Panc1 (cell line): Measurements from ENCODE around the gene CLVS2. TPM values are rescaled to one million over a fixed set of nuclear protein-coding genes. Genes with fewer than 3 reads are reported as not detected.

Experiments used
- ATAC-seq: fragments of 200-7000 bp; cut with Tn5 transposase; 2 replicates; pipeline ENCODE4 v1.9.1; 2020; ENCODE audit warnings: mild to moderate bottlenecking, moderate library complexity
- BruUV-seq: library from RNA; stranded (reverse); fragments of 400-500 nt; replicated peaks from 2 replicates; lab custom pipeline; 2021; lab: Mats Ljungman, UMichigan
- CTCF ChIA-PET: fragments of 300-600 bp; sonication (Branson Sonifier 250); formaldehyde crosslinking; loops from one replicate; lab custom pipeline; 2022; ENCODE audit warnings: antibody characterized with exemption; lab: Charles Lee
- POLR2A ChIA-PET: fragments of 300-600 bp; sonication (Branson Sonifier 250); formaldehyde crosslinking; loops from one replicate; lab custom pipeline; 2022; ENCODE audit warnings: antibody characterized with exemption; lab: Charles Lee
- DNase-seq: peaks from one replicate; pipeline ENCODE4 v3.0.0-alpha.2; 2010; ENCODE audit warnings: low read depth, low spot score
- H3K27ac ChIP-seq: 2 replicates; pipeline ENCODE4 v1.5.1; 2011; ENCODE audit warnings: mild to moderate bottlenecking, low read length, inconsistent platforms
- H3K27me3 ChIP-seq: fragments of 200-500 bp; sonication (Bioruptor generic); 2 replicates; pipeline ENCODE4 v1.6.0; 2014; ENCODE audit warnings: low read length, inconsistent platforms; ENCODE audit not compliant: control insufficient read depth, insufficient read depth
- H3K36me3 ChIP-seq: fragments of 200-500 bp; sonication (Bioruptor generic); 2 replicates; pipeline ENCODE4 v1.5.1; 2014; ENCODE audit warnings: inconsistent platforms, mild to moderate bottlenecking, low read length, moderate library complexity; ENCODE audit not compliant: control insufficient read depth, insufficient read depth
- H3K4me1 ChIP-seq: 2 replicates; pipeline ENCODE4 v1.5.1; 2011; ENCODE audit warnings: inconsistent platforms, mild to moderate bottlenecking, low read length, moderate library complexity; ENCODE audit not compliant: control insufficient read depth, insufficient read depth
- H3K4me3 ChIP-seq, 2 experiments: 2 replicates each; pipeline ENCODE4 v1.5.1; 2011 to 2012; ENCODE audit warnings: low read depth in 2 of 2, low read length in 2 of 2, mild to moderate bottlenecking in 2 of 2, inconsistent platforms in 1 of 2, moderate library complexity in 1 of 2
- H3K9me3 ChIP-seq: fragments of 200-500 bp; sonication (Bioruptor generic); 2 replicates; pipeline ENCODE4 v1.5.1; 2014; ENCODE audit warnings: low read depth, mild to moderate bottlenecking, inconsistent platforms, low read length, moderate library complexity; ENCODE audit not compliant: control insufficient read depth, insufficient read depth
- POLR2AphosphoS5 ChIP-seq: IDR thresholded peaks from 2 replicates; pipeline ENCODE4 v1.6.1; 2012; ENCODE audit warnings: mild to moderate bottlenecking, low read depth, low read length, moderate library complexity
- SIN3A ChIP-seq: IDR thresholded peaks from 2 replicates; pipeline ENCODE4 v1.6.1; 2012; ENCODE audit warnings: low read depth, mild to moderate bottlenecking, low read length, moderate library complexity, borderline replicate concordance; ENCODE audit not compliant: insufficient read depth
- TCF7L2 ChIP-seq: IDR thresholded peaks from 2 replicates; pipeline ENCODE4 v1.6.1; 2011; ENCODE audit warnings: mild to moderate bottlenecking, low read depth, low read length, inconsistent platforms
- in situ Hi-C: cut with HindIII; loops from 2 replicates; pipeline ENCODE4 v1.10.0; 2016; ENCODE audit warnings: low sequenced_read_pairs, low pct_unique_long_range_greater_than_20kb
- intact Hi-C: fragments of 100-400 bp; cut with micrococcal nuclease; formaldehyde crosslinking; loops from one replicate; pipeline ENCODE4 v1.10.0; 2022; ENCODE audit not compliant: unreplicated experiment
- total RNA-seq: library from RNA; stranded (reverse); gene quantifications from one replicate; pipeline ENCODE4 v1.2.1, GENCODE V29; 2021; ENCODE audit not compliant: unreplicated experiment
- TF ChIP-seq, protein P1 (sequence below): fragments of 450-650 bp; IDR thresholded peaks from 2 replicates; pipeline ENCODE4 v1.5.1; 2017; ENCODE audit warnings: mild to moderate bottlenecking
- TF ChIP-seq, protein P2 (sequence below), 2 experiments: IDR thresholded peaks; 2 replicates each; pipeline ENCODE4 v1.6.1; 2011 to 2012; ENCODE audit warnings: low read depth in 2 of 2, control low read depth in 1 of 2, low read length in 1 of 2, mild to moderate bottlenecking in 1 of 2, moderate library complexity in 1 of 2; ENCODE audit not compliant: insufficient read depth in 1 of 2

The CLVS2 gene
- total RNA-seq, 1 experiment from 2014 or later = 1.1 TPM

DNA sequence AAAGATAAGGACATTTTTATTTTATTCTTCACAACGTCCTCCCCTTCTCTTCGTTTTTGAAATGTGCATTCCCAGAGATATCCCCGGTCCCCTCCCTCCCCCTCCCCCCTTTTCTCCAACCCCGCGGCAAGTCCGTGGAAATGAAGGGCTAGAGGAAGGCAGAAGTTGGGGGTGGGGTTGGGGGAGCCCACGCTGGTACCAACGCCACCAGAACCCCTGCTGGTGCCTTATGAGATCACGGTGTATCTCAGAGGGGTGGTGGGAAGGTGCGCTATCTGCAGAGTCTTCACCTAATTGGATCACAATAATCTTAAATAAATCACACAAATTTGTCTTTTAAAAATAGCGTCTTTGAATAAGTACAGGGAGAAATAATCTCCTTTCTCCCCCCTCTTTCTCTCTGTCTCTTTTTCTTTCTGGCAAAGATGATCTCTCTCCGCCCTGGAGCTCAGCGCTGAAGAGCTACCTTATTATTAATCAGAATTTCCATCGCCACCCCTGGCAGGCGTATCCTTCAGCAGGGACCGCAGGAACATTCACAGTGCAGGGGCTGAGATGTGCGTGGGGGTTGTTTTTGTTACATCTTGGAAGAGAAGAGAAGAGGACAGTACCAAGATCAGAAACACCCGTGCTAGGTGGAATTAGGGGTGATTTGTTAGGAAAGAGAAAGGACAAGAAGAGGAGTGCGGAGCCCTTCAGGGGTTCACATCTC lies 915 bp downstream of the CLVS2 start:
- POLR2A ChIA-PET = no interaction called here
- peak overlapping the region; percentile 37 to 57 for H3K4me3 ChIP-seq
- TF ChIP-seq, protein P1, sequence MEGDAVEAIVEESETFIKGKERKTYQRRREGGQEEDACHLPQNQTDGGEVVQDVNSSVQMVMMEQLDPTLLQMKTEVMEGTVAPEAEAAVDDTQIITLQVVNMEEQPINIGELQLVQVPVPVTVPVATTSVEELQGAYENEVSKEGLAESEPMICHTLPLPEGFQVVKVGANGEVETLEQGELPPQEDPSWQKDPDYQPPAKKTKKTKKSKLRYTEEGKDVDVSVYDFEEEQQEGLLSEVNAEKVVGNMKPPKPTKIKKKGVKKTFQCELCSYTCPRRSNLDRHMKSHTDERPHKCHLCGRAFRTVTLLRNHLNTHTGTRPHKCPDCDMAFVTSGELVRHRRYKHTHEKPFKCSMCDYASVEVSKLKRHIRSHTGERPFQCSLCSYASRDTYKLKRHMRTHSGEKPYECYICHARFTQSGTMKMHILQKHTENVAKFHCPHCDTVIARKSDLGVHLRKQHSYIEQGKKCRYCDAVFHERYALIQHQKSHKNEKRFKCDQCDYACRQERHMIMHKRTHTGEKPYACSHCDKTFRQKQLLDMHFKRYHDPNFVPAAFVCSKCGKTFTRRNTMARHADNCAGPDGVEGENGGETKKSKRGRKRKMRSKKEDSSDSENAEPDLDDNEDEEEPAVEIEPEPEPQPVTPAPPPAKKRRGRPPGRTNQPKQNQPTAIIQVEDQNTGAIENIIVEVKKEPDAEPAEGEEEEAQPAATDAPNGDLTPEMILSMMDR = no peak
- TF ChIP-seq TCF7L2 = no peak
- no peaks in the 10 kb centered on the region for H3K4me1 ChIP-seq
- H3K27me3 ChIP-seq = peaks cover 17% of the 10 kb centered on the region
- CTCF ChIA-PET = no interaction called here
- ATAC-seq (peak; percentile 36; the same call in 1 of the 2 replicates), DNase-seq (no peak)
- BruUV-seq = no TSS peak
- H3K9me3 ChIP-seq = no peaks in the 10 kb centered on the region
- intact Hi-C loops = no loop called here
- in situ Hi-C loops = no loop called here
- H3K36me3 ChIP-seq = no peaks in the 10 kb centered on the region
- H3K27ac ChIP-seq = no peak overlapping the region

DNA sequence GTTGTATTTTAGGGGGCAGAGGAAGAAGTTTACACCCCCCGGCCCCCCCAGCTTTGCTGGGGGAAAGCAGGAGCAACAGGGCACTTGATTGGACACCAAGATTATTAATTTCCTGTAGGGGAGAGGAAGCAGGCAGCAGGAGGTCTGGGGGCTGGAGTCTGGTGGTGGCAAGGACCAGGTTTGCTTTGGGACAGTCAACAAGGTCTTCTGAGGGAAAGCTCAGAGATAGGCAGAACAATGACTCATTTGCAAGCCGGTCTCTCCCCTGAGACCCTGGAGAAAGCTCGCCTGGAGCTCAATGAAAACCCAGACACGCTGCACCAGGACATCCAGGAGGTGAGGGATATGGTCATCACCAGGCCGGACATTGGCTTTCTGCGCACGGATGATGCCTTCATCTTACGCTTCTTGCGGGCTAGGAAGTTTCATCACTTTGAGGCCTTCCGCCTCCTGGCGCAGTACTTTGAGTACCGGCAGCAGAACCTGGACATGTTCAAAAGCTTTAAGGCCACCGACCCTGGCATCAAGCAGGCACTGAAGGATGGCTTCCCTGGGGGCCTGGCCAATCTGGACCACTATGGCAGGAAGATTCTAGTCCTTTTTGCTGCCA lies 1.6 kb downstream of the CLVS2 start:
- Histone ChIP-seq H3K27me3 (peaks cover 17% of the 10 kb centered on the region), H3K36me3 (no peaks in the 10 kb centered on the region), H3K9me3 (no peaks in the 10 kb centered on the region), H3K4me1 (no peaks in the 10 kb centered on the region), H3K4me3 (no peak overlapping the region), H3K27ac (no peak overlapping the region)
- intact Hi-C loops = no loop called here
- TF ChIP-seq, protein P1 = no peak
- TF ChIP-seq TCF7L2 (no peak), SIN3A (no peak), POLR2AphosphoS5 (no peak)
- TF ChIP-seq, protein P2, sequence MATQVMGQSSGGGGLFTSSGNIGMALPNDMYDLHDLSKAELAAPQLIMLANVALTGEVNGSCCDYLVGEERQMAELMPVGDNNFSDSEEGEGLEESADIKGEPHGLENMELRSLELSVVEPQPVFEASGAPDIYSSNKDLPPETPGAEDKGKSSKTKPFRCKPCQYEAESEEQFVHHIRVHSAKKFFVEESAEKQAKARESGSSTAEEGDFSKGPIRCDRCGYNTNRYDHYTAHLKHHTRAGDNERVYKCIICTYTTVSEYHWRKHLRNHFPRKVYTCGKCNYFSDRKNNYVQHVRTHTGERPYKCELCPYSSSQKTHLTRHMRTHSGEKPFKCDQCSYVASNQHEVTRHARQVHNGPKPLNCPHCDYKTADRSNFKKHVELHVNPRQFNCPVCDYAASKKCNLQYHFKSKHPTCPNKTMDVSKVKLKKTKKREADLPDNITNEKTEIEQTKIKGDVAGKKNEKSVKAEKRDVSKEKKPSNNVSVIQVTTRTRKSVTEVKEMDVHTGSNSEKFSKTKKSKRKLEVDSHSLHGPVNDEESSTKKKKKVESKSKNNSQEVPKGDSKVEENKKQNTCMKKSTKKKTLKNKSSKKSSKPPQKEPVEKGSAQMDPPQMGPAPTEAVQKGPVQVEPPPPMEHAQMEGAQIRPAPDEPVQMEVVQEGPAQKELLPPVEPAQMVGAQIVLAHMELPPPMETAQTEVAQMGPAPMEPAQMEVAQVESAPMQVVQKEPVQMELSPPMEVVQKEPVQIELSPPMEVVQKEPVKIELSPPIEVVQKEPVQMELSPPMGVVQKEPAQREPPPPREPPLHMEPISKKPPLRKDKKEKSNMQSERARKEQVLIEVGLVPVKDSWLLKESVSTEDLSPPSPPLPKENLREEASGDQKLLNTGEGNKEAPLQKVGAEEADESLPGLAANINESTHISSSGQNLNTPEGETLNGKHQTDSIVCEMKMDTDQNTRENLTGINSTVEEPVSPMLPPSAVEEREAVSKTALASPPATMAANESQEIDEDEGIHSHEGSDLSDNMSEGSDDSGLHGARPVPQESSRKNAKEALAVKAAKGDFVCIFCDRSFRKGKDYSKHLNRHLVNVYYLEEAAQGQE (IDR thresholded peaks at IDR 0.05; ENCODE audit: insufficient read depth in 1 of 2, low read depth in 2 of 2, low read length in 1 of 2) = no peak
- ATAC-seq = no peak
- POLR2A ChIA-PET = no interaction called here
- CTCF ChIA-PET = no interaction called here
- in situ Hi-C loops = no loop called here
- BruUV-seq = no TSS peak
- DNase-seq = no peak
